ENCODE data around the gene STAC.

Gene STAC

GRCh38 chr3:36511791-36512486 lies 131.6 kb downstream of the STAC start:
- TF ChIP-seq EZH2phosphoT487 (IDR thresholded peaks at IDR 0.05; ENCODE audit: low read depth) (no peak), CTCF (IDR thresholded peaks at IDR 0.05; ENCODE audit: low read depth, low read length) (no peak)
- Histone ChIP-seq H4K20me1 (ENCODE audit: insufficient read depth, low read length) (no peaks in the 10 kb centered on the region), H3K9me3 (ENCODE audit: insufficient read depth, low read length) (no peaks in the 10 kb centered on the region), H3K9ac (ENCODE audit: low read length) (no peak overlapping the region), H3K36me3 (replicated peaks; ENCODE audit: low read depth, low read length) (no peaks in the 10 kb centered on the region), H3K79me2 (ENCODE audit: low read length) (no peaks in the 10 kb centered on the region), H3K4me1 (ENCODE audit: low read length) (no peaks in the 10 kb centered on the region), H3K4me3 (ENCODE audit: low read length) (no peak overlapping the region), H3K27me3 (ENCODE audit: low read depth, low read length) (no peaks in the 10 kb centered on the region), H2AFZ (ENCODE audit: low read depth, low read length) (no peak overlapping the region), H3K4me2 (ENCODE audit: low read length) (no peak overlapping the region), H3K27ac (ENCODE audit: low read length) (no peak overlapping the region)

GRCh38 chr3:36512555-36512954 lies 132.3 kb downstream of the STAC start:
- Histone ChIP-seq H4K20me1 (ENCODE audit: insufficient read depth, low read length) (no peaks in the 10 kb centered on the region), H3K27ac (ENCODE audit: low read length) (no peak overlapping the region), H3K36me3 (replicated peaks; ENCODE audit: low read depth, low read length) (no peaks in the 10 kb centered on the region), H2AFZ (ENCODE audit: low read depth, low read length) (no peak overlapping the region), H3K79me2 (ENCODE audit: low read length) (no peaks in the 10 kb centered on the region), H3K27me3 (ENCODE audit: low read depth, low read length) (no peaks in the 10 kb centered on the region), H3K9ac (ENCODE audit: low read length) (no peak overlapping the region), H3K4me3 (ENCODE audit: low read length) (no peak overlapping the region), H3K4me2 (ENCODE audit: low read length) (no peak overlapping the region), H3K9me3 (ENCODE audit: insufficient read depth, low read length) (no peaks in the 10 kb centered on the region), H3K4me1 (ENCODE audit: low read length) (no peaks in the 10 kb centered on the region)
- TF ChIP-seq EZH2phosphoT487 (IDR thresholded peaks at IDR 0.05; ENCODE audit: low read depth), result no peak
- TF ChIP-seq CTCF (IDR thresholded peaks at IDR 0.05; ENCODE audit: low read depth, low read length), result no peak

- H3K27me3 ChIP-seq (ENCODE audit: low read depth, low read length), result no peaks in the 10 kb centered on the region
- H3K4me1 ChIP-seq (ENCODE audit: low read length), result no peaks in the 10 kb centered on the region
- H3K4me3 ChIP-seq (ENCODE audit: low read length), result no peak overlapping the region
- no peaks in the 10 kb centered on the region for H3K36me3 ChIP-seq (replicated peaks; ENCODE audit: low read depth, low read length)
- no peaks in the 10 kb centered on the region for H3K9me3 ChIP-seq (ENCODE audit: insufficient read depth, low read length)
- no peaks in the 10 kb centered on the region for H3K79me2 ChIP-seq (ENCODE audit: low read length)
- H3K4me2 ChIP-seq (ENCODE audit: low read length), result no peak overlapping the region
- H4K20me1 ChIP-seq (ENCODE audit: insufficient read depth, low read length), result no peaks in the 10 kb centered on the region
- no peak overlapping the region for H2AFZ ChIP-seq (ENCODE audit: low read depth, low read length)
- H3K27ac ChIP-seq (ENCODE audit: low read length), result no peak overlapping the region
- no peak for TF ChIP-seq EZH2phosphoT487 (IDR thresholded peaks at IDR 0.05; ENCODE audit: low read depth)
- no peak for TF ChIP-seq CTCF (IDR thresholded peaks at IDR 0.05; ENCODE audit: low read depth, low read length)
- no peak overlapping the region for H3K9ac ChIP-seq (ENCODE audit: low read length)
Observed at GRCh38 chr3:36514171-36514570, 133.9 kb downstream of the STAC start.

- H3K4me1 ChIP-seq (ENCODE audit: low read length), result no peaks in the 10 kb centered on the region
- no peak overlapping the region for H3K4me3 ChIP-seq (ENCODE audit: low read length)
- no peak for TF ChIP-seq CTCF (IDR thresholded peaks at IDR 0.05; ENCODE audit: low read depth, low read length)
- TF ChIP-seq EZH2phosphoT487 (IDR thresholded peaks at IDR 0.05; ENCODE audit: low read depth), result no peak
- no peak overlapping the region for H3K4me2 ChIP-seq (ENCODE audit: low read length)
- no peak overlapping the region for H3K9ac ChIP-seq (ENCODE audit: low read length)
- H3K27ac ChIP-seq (ENCODE audit: low read length), result no peak overlapping the region
- H3K9me3 ChIP-seq (ENCODE audit: insufficient read depth, low read length), result no peaks in the 10 kb centered on the region
- no peak overlapping the region for H2AFZ ChIP-seq (ENCODE audit: low read depth, low read length)
- H4K20me1 ChIP-seq (ENCODE audit: insufficient read depth, low read length), result no peaks in the 10 kb centered on the region
- no peaks in the 10 kb centered on the region for H3K27me3 ChIP-seq (ENCODE audit: low read depth, low read length)
- no peaks in the 10 kb centered on the region for H3K79me2 ChIP-seq (ENCODE audit: low read length)
- no peaks in the 10 kb centered on the region for H3K36me3 ChIP-seq (replicated peaks; ENCODE audit: low read depth, low read length)
Observed at GRCh38 chr3:36519682-36520081, 139.4 kb downstream of the STAC start.
